ENCODE data around the gene MN1. TPM values are rescaled to one million over a fixed set of nuclear protein-coding genes. Genes with fewer than 3 reads are reported as not detected.
A peak's percentile ranks its signal among the peaks of the same experiment; 100 is the strongest.

The MN1 gene
- total RNA-seq, 1 experiment from 2014 or later: 0.54 TPM

DNA sequence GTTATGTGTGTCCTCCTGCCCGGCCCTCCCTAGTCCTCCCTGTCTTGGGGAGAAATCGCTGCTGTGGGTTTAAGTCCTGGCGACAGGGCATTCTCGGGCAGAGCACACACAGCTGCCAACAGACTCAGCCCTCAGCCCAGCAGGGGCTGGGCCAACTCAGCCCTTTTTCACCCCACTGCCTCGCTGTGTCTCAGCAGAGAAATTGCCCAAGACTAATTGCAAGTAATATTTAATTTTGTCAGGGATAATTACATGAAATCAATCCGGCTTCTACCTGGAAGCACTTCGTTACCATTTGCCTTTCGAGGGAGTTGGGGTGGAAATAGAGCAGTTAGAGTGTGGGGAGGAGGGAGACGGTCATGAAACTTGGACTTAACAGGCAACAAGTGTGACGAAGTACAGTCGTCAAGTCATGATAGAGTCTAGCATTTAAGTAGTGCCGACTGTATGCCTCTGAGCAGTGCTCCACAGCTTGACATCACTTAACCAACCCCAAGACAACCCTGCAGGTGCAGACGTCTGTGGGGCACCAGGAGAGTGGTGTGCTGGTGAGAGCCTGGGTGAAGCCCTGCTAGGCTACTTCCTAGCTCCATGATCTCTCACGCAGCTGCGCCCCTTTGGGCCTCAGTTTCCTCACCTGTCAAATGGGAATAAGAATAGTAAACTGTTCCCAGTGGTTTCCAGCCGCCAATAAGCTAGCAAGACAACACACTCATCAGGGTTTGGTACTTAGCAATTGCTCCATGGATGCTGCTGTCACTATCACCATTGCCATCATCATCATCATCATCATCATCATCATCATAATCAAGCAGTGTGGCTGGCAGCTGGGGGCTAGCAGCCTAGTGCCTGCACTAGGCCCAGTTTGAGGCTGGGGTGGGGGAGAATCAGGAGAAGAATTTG lies 29.2 kb downstream of the MN1 start:
- in situ Hi-C loops (cut with HindIII; ENCODE audit: low sequenced_read_pairs): no loop called here
- DNase-seq (ENCODE audit: low spot score): peak; percentile 3

DNA sequence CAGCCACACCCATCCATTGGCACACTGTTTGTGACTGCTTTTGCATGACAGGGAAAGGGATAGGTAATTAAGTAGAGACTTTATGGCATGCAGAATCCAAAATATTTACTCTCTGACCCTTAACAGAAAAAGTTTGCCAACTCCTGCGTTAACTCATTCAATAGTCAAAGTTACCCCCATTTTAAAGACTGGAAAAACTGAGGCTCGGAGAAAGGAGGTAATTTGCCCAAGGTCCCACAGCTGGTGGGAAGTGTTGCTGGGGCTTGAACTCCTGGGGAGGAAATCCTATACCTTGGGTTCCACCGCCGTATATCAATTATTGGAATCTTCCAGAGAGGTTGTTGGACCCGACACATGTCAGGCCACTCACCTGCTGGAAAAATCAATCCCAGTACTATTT lies 29.9 kb downstream of the MN1 start:
- in situ Hi-C loops (cut with HindIII; ENCODE audit: low sequenced_read_pairs): no loop called here
- DNase-seq (ENCODE audit: low spot score): no peak

DNA sequence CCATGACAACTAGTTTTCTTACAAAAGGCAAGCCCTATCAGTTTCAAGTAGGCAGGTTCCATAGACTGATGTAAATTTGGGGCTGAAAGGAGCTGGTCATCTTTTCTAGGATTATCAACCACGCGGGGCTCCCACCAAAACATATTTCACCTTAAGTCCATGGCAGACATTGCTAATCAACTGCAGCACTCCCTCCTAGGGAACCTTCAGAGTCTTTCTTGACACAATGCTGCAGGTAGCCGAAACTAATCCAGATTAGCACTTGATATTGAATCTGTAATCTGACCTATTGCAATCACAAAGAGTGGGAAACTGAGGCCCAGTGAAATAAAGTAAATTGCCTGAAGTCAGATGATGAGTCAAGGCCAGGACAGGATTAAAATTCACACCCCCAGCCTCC lies 32.5 kb downstream of the MN1 start:
- DNase-seq (ENCODE audit: low spot score): no peak
- in situ Hi-C loops (cut with HindIII; ENCODE audit: low sequenced_read_pairs): no loop called here

DNA sequence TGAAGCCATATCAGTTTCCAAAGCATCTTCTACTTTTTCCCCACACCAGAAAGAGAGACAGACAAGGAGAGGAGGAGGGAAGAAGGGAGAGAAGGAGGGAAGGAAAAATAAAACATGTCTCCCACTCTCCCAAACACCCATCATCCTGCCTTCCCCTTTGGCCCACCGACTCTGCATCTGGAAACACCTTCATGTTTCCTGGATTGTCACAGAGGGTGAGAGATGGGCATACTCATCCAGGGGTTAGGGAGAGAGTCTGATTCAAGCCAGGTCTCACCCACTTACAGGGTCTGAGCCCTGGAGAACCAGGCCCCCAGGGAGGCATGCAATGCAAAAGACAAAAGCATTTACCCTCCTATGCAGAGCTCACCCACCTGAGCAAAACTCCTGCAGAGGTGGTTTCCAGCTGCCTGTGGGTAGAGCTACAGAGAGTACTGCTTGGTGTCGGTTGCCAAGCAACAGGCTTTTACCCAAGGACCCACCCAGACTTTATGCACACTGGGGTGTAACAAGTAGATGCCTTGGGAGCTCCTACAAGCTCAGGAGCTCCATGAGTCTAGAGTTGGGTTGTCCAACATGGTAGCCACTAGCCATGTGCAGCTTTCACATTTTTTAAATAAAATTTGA lies 33.4 kb downstream of the MN1 start:
- in situ Hi-C loops (cut with HindIII; ENCODE audit: low sequenced_read_pairs): no loop called here
- DNase-seq (ENCODE audit: low spot score): no peak

DNA sequence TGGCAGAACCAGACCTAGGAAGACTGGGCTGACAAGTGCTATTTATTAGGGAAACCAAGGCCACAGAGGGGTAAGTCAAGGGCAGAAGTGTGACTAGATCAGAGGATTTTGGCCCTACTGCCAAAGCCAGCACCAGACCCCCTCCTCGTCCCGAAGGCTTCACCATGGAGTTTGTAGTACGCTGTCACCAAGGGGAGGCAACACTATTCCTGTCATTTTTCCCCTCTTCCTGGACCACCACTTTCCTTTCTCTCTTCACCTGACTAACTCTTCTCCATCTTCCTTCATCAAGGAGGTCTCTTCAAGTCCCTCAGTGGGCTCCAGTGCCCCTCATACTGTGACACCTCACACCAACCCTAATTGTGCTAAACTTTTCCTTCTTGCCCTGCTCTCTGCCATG lies 34.9 kb downstream of the MN1 start:
- no peak for DNase-seq (ENCODE audit: low spot score)
- in situ Hi-C loops (cut with HindIII; ENCODE audit: low sequenced_read_pairs): no loop called here

DNA sequence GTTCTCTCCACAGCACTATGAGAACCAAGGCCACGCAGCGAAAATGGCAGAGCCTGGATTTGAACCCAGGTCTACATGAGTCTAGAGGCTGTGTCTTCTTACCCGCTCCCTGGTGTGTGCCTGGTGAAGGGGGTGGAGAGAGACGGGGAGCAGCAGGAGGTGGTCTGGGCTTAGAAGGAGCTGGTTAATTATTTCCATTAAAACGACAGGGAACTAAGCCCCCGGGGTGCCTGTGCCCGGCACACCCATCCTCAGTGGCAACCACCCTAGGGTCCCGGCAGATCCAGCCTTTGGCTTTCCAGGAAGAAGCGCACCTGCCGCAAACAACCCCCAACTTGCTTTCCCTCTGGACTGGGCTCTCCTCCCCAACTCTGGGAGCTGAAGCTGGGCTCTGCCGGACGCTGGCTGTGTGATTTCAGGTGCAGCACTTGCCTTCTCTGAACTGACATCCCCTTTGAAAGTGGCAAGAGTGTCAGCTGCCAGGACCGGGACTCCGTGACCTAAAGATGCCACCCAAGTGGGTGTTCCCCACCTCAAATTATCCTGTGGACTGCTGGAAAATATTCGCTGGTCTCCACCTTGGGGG lies 35.8 kb downstream of the MN1 start:
- in situ Hi-C loops (cut with HindIII; ENCODE audit: low sequenced_read_pairs): no loop called here
- no peak for DNase-seq (ENCODE audit: low spot score)

DNA sequence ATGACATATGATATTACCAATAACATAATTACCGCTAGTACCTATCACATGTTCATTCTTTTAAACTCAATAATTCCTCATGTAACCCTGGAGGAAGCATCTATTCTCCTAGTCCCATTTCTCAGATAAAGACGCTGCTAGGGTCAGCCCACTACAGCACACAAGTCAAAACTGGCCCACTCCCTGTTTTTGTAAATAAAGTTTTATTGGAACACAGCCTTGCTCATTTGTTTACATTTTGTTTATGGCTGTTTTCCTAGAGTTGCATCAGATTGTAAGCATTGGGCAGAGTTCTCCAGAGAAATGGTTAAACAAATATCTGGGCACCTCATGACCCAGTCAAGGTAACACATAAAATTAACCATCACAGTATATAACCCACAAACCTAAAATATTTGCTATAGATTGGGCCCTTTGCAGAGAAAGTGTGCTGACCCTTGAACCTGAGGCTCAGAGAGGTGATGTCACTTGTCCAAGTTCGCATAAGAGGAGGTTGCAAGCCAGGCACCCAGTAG lies 36.8 kb downstream of the MN1 start:
- no peak for DNase-seq (ENCODE audit: low spot score)
- in situ Hi-C loops (cut with HindIII; ENCODE audit: low sequenced_read_pairs): no loop called here

DNA sequence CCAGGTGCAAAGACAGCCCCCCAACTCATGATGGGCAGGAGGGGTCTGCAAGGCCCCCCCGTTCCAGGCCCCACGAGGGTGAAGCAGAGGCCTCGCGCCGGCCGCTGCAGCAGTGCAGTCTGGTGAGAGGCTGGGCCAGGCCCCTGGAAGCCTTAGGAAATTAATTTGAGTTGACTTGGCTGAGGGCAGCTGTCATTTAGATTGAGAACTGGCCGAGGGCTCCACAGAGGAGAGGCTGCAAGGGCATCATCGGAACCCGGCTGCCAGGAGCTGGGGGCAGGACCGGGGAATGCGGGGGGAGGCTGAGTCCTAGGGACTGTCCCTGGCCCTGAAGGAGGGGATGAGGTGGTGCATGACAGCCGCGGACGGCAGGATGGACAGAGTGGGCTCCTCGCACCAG lies 39.9 kb downstream of the MN1 start:
- no peak for DNase-seq (ENCODE audit: low spot score)
- in situ Hi-C loops (cut with HindIII; ENCODE audit: low sequenced_read_pairs): no loop called here

DNA sequence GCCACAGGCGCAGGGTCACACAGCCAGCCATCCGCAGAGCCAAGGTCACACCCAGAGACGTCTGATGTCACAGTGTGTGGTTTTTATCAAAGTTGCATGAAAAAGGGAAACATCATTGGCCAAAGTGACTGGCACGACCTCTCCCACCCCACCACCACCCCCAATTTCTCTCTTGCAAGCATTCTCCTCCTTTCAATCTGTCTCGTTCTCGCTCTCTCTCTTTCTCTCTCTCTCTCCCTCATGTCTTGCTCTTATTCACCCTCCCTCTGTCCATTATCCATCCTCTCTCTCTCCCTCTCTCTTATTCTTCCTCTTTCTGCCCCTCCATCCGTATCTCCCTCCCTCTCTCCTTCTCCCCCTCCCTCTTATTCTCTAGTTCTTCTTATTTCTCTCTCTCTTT lies 40.6 kb downstream of the MN1 start:
- in situ Hi-C loops (cut with HindIII; ENCODE audit: low sequenced_read_pairs): no loop called here
- no peak for DNase-seq (ENCODE audit: low spot score)

DNA sequence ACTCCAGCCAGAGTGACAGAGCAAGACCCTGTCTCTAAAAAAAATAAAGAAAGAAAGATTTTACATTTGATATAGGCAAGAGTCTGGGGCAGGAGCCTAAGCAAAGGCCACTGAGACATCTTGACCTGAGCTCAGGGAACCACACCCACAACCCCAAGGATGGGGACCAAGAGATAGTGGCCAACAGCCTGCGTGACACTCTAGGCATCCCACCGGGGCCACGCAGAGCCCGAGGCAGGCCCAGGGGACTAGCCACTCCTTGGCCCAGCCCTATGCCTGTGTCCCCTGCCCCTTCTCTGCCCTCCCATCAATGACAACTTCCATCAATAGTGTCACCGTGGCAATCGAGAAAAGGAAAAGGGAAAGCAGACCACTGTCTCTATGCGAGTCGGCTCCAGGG lies 41.1 kb downstream of the MN1 start:
- no peak for DNase-seq (ENCODE audit: low spot score)
- in situ Hi-C loops (cut with HindIII; ENCODE audit: low sequenced_read_pairs): no loop called here

DNA sequence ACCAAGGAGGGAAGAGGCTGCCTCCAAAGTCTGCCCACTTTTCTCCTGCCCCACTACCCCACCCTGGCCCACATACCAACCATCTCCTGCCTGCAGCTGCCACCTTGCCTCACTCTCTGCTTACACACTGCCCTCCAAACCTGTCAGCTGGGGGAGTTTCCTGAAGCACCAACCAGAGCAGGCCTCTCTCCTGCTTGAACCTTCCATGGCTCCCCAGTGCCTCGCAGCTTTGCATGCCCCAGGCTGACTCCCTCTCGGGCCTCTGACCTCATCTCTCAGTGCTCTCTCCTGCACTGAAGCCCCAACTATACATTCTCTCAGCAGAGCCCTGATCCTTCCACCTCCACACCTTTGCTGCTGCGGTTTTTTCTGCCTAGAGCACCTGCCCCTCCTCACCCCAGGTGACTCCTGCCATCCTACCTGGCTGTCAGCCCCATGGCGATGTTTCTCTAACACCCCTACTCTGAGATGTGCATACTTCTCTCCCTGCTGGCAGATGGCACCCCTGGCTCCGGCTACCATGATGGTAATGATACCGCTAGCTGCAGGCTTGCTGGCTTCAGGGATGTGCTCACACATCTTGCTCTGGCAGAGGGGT lies 43.5 kb downstream of the MN1 start:
- in situ Hi-C loops (cut with HindIII; ENCODE audit: low sequenced_read_pairs): no loop called here
- no peak for DNase-seq (ENCODE audit: low spot score)

DNA sequence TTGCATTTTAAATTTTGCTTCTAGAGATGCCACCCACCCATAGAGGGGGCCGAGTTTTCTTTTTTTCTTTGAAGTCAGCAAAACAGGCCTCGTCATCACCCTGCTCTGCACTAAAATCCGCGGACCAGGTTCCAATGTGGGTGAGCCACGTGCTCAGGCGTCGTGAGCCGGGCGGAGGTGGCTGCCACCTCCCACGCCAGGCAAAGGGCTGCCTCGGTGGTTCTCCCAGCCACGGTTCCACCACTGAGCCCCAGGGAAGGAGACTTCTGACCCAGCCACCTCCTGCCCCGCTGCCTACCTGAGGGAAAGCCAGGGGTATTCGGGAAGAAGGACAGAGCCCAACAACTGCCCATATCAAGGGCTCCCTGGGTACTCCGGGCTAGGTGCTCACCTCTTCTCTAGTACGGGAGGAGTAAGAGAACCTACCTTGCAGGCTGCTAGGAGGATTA lies 45.3 kb downstream of the MN1 start:
- DNase-seq (ENCODE audit: low spot score): no peak
- in situ Hi-C loops (cut with HindIII; ENCODE audit: low sequenced_read_pairs): no loop called here

DNA sequence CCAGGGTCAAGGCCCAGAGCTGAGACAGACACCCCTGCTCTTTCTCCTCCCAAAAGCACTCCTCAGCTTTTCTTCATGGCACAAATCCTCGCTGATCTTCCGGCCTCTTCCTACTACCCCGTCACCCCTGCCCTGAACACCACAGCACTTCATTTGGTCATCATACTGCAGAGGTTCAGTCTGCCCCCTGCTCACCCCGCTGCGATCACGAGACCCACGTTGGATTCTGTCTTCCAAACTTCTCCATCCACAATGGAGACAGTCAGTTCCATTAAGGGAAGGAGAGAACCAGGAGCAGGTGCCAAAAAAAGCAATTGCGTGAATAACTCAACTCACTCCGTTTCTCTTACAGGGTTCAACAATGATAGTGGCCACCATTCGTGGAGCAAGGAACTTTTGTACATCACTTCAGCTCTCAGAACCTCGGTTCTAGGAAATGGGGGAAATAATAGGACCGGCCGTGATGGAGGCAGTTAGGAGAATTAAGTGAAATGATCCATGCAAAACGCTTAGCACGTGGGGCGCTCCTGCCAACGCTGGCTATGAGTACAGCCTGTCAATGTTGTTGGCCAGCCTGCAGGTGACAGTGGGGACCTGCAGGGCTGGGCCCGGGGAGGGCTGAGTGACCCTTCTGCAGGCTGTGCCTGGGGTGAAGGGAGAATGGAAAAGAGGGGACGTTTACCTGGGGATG lies 45.9 kb downstream of the MN1 start:
- in situ Hi-C loops (cut with HindIII; ENCODE audit: low sequenced_read_pairs): no loop called here

DNA sequence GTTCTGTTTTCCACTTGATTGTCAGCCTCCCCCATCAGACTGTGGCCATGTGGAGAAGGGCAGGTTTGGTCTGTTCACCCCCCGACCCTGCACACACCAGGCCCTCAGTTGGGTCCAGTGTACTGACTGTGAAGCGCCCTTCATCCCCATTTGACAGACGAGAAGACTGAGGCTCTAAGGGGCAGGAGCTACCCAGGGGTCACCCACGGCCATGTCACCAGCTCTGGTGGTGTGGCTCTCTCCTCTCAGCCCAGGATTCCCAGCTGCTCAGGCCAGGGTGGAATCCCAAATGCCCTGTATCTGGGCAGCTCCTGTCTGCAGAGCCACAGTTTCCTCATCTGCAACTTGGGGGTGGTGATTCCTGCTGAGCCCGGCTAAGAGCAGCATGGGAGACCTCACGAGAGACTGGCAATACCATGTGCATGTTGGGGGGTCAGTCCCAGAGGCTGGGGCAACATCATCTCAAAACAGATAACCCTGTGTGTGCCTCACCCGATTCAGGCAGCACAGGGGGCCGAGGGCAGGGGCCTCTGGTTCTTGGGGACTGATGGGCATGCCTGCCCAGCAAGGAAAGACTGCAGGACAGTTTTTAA lies 46.6 kb downstream of the MN1 start:
- in situ Hi-C loops (cut with HindIII; ENCODE audit: low sequenced_read_pairs): no loop called here
- DNase-seq (ENCODE audit: low spot score): no peak

More for the DNA sequence above, 45.9 kb downstream of the MN1 start:
- DNase-seq (ENCODE audit: low spot score): no peak

DNA sequence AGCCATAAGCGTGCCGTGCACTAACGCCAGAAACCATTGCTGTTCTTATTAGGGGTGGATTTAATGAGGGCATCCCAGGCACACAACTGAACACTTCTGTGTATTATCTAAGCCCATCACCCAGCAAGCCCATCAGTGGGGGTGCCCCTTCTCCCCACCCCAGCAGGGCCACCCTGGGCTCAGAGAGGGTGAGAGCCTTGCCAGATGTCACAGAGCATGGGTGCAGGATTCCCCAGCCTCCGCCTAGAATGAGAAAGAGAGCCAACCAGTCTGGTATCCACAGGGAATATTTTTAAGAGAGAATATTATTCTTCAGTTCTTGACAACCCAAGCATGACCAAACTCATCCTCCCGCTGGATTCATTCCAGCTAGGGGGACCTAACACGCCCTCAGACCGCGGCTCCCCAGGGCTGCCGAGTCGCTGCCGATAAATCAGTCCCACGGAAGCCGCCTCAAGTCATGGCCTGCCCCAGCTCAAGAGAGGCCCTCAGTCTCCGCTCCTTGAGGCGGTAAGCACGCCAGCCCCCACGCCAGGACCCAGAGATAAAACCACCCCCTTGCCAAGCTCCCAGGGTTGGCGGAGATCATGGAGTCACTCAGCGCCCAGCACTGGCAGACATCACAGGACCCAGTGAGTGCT lies 47.2 kb downstream of the MN1 start:
- in situ Hi-C loops (cut with HindIII; ENCODE audit: low sequenced_read_pairs): no loop called here
- DNase-seq (ENCODE audit: low spot score): no peak

DNA sequence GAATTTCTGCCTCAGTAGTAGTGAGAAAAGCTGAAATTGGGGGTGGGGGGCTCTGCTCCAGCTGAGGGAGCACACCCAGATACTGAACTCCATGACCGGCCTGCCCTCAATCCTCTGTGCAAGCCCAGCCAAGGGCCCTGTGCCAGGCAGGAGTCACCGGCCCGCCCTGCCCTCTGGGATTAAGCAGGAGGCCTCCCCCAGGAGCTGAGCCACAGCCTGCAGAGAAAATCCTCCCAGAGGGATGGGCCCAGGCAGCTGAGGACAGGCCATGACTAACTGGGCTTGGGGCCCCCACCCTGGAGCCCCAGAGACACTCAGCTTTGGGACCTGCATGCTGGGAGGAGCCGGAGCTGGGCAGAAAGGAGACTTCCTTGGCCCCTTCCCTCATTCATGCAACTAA lies 48.8 kb downstream of the MN1 start:
- DNase-seq (ENCODE audit: low spot score): no peak
- in situ Hi-C loops (cut with HindIII; ENCODE audit: low sequenced_read_pairs): no loop called here

DNA sequence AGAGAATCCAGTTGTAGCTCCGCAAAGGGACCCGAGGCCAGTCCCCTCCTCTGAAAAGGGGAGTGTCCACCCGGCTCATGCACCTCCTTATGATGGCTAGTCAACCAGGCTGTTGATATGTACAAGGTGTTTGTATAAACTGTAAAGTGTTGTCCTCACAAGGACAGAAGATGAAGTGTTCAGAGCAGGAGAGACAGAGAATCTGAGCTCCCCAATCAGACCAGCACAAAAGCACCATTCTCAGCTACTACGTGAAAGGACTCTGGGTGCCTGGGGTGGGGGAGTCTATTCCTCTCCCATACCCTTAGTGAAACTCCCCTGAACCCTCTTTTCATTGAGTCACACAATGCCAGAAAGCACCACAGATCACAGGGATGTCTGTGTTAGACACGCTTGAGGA lies 49.4 kb downstream of the MN1 start:
- DNase-seq (ENCODE audit: low spot score): no peak
- in situ Hi-C loops (cut with HindIII; ENCODE audit: low sequenced_read_pairs): no loop called here

DNA sequence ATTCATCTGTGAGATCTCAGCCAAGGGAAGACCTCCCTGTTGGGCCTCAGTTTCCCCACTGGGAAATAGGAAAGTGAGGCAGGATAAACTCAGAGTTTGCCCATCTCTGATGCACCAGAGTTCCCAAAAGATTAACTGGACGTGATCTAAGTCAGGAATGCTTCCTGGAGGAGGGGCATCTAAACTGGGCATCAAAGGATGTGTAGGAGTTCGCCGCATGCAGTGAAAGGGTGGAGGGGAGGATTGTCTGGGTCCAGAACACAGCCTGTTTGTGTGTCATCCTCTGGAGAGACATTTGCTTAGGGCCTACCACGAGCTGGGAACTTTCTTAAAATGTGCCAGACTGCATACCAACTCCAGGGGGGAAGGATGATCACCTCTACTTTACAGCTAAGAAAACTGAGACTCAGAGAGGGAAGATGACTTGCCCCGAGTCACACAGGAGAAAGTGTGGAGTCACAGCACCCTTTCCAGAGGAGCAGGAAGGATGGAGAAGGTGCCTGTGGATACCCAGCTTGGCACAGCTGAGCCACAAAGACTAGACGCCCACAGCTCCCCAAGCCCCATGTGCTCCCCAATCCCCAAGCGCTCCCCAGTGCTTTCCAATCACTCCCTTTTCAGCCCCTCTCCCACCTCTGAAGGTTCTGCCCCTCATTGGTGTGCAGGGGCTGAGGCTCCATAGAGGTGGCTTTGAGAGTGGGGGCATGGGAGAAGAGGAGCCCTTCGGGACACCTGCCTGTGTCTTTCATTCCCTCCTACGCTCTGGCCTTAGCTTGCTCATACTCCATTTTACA lies 50.1 kb downstream of the MN1 start:
- no peak for DNase-seq (ENCODE audit: low spot score)
- in situ Hi-C loops (cut with HindIII; ENCODE audit: low sequenced_read_pairs): no loop called here

Data from G401 (cell line).